HG02642 (cell line): Measurements from ENCODE around the gene KCNMA1.
A peak's percentile ranks its signal among the peaks of the same experiment; 100 is the strongest.

Experiments
- ATAC-seq: cut with Tn5 transposase; IDR thresholded peaks from one replicate; pipeline ENCODE4 v1.9.1; 2021; ENCODE audit warnings: mild to moderate bottlenecking; ENCODE audit not compliant: unreplicated experiment, poor library complexity

The KCNMA1 gene

DNA sequence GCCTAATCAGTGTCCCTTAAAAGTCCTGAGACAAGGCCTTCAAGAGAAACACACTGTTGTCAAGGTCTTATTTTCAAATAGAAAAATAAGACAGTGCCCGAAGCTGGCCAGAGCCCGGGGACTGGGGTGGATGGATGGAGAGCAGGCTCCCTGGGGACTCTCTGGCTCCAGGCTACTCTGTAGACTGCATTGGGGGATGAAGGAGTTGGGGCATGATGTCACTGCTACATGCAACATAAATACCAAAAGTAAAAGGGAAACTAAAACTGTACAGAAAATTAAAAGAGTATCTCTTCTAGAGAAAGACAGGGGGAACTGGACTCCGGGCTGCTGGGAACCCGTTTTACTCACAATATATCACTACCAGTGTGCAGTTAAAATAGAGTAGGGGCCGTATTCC is 629.8 kb downstream of the KCNMA1 start:
- peak; percentile 79 for ATAC-seq

DNA sequence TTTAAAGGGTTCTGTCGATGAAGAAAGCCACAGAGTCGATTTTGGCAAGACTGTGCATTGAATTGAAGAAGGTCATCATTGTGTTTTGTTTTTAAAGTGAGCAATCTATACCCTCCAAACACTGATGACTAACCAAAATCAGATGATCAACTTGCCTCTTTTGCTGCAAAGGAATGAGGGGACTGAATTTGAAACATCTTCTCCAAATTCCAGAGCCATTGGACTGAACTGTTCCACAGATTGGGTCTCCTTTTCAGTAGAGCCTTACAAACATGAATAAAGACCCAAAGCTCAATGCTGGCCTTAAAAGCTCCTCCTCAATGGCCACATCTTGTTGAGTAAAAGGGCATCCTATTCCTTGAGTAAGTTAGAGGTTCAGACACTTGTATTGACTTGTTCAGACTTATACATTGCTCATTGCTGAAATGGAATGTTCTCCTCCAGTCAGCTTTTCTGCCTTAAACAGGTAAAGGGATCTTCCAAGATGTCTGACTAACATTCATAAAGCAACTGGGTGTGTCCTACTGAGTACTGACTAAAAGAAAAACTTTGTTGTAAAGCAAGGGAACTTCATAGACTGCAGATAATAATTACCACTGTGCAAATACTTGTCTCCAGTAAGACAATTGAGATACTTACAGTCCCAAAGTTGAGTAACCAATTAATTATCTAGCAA is 630.6 kb downstream of the KCNMA1 start:
- ATAC-seq, result no peak

DNA sequence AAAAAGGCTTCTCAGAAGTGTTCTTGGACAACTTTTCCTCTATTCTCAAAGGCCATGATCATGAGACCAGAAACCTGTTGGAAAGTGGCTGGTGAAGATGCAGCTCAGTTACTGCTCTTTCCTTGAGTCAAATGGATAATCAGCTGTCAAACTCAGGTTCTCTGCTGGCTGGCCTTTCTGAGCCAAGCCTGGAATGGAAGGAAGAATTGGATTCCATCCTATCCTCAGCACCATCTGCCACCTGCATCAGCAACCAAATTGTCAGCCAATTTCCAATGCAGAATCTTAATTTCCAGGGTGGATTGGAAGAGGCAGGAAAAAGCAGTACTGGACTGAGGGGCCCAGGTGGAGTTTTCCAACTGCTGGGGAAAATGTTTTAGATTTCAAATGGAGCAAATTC is 631.7 kb downstream of the KCNMA1 start:
- no peak for ATAC-seq

DNA sequence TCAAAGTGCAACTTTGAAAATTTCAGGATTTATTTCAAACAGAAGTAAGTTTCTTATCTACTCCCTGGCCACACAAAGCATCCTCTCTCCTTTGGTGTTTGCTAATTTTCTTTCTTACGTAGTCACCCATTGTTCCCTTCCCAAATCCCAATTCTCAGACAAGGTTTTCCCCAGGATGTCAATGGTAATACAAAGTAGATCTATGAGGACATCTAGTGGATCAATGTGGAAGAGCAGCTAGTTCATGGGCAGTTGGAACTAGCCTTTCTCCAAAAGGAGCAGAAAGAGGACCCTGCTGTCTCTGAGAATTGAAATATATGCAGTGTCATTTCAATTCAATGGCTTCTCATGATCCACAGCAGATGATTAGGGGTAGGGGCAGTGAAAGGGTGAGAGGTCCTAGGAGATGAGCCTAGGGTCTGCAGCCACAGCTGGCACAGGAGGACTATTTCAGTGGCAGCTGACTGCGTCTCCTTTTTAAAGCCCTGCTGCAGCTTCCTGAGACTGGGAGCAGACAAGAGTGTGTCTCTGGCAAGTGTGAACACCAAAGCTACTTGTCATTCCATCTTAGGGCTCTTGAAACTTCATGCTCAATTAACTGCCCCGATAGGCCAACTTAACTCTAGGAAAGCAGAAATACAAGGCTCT is 632.6 kb downstream of the KCNMA1 start:
- no peak for ATAC-seq

DNA sequence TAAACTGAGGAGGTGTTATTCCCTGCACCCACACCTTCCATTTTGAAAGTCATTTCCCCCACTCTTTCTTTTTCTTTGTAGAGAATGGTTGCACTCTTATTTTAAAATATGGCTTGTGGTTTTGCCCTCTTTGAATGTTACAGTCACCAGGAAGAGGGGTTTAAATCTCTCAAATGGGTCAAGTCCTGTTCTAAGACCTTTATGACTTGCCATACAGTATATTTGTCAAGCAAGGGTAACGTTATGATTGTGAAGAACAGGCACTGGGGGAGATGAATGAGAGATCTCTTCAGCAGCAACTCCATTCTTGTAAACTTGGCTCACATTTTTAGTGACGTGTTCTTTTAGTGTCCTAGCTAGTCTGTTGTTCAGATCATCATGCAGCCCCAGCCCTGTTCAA is 634.7 kb downstream of the KCNMA1 start:
- ATAC-seq, result no peak

DNA sequence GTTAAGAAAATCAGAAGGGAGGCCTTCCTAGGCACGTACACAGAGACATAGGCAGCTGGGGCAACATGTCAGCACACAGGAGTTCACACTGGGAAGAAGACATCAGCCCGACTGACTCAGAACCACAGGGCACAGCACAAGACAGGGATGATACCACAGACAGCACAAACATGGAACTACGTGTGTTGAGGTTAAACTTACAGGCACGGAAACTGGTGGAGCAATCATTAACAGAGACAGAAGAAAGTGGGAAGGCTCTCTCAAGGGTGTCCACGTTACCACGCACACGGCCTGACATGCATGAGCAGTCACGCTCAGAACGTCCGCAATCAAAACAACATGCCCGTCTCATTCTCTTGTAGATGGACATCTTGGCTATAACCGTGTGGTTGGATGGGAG is 636.4 kb downstream of the KCNMA1 start:
- ATAC-seq, result no peak

DNA sequence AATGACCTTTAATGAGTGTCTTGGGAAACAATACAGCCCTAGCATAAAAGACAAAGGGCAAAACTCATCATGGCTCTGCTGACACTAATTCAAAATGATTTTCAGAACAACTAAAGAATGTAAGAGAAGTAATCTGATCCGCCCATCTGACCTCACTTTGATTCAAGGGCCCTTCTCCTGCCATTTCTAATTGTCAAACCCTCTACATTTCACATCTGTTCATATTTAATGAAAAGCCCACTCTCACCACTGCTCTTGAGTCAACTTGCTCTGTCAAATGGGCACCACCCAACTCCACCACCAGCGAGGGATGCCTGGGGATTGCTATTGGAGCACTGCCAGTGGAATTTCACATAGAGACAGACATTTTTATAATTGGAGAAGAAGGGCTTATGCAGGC is 639.2 kb downstream of the KCNMA1 start:
- ATAC-seq, result no peak

DNA sequence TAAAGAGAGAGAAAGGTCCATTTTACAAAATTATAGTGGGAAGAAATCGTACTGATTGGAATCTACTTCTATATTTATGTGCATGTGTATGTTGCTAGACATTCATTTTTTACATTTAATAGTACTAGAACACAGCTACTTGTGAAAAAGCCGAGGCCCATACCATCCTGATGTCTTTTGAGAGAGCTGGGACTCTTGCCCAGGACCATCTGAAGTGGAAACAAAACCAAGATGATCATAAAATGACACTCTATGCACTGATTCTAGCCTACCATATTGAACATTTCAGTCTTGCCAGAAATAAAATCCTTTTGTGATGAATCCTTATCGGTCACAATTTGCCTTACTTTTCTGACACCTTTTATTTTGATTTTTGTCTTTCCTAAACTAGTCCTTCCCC is 640.0 kb downstream of the KCNMA1 start:
- ATAC-seq, result no peak

DNA sequence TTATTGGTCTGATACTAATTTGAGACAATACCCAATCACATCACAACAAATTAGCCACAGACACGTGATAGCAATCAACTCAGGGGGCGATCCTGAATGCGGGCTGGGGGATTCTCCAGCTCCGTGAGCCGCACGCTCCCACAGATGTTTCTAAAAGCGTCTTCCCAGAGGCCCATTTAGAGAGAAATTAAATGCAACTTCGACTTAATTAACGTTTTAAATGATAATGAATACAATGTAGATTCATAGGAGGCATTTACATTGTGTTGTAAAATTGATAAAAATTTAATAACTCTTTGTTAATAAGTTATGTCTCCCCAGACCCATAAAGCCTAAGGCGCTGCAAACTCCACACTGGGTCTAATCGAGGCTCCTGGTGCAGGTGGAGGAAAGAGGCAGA is 642.6 kb downstream of the KCNMA1 start:
- ATAC-seq, result no peak

DNA sequence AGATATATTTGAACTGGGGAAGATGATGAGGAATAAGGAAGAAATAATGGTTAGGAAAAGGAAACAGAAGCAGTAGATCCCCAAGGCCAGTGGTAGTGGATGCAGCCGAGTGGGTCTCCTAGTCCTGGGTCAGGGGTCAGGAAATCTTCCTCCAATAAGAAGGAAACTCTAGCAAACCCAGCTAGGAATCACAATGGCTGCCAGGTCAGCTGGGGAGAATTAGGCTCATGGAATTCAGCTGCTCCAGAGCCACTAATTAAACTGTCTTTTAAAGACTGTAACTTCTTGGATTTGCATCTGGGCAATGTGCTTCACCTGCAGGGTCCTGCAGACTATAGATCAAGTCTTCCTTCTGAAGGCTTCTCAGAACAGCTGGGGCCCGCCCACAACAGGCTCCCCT is 644.4 kb downstream of the KCNMA1 start:
- ATAC-seq, result no peak

DNA sequence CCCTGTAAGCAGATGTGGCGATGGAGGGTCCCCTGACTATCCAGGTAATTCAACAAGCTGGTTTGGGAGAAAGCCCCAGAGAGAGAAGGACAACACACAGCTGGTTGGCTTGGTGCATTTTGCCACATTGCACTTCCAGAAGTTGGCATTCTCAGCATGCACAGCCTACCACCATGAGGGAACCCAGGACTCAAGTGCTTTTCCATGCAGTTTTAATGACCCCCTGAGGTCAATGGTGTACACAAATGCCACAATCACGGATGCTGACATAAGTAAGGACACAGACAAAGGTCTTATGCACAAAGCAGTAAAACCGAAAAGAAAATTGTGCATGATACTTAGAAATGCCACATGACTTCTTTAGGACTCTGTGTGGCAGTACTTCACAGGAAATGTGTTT is 645.1 kb downstream of the KCNMA1 start:
- ATAC-seq, result no peak

DNA sequence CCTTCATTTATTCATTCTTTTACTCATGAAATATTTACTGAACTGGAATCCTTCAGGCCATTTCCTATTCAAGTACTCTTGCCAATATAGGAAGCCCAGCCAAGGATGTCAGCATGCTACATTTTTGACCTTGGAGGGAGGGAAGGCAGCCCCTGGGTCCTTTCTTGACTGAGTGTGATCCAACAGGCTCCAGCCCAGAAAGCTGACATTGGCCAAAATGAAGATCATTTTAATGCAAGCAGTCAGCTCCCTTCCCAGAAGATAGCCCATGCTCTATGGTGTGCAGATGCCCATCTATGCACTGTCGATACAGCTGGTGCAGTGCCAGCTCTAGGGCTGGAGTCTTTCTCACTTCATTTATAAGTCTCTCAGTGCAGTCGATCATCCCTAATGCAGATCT is 646.0 kb downstream of the KCNMA1 start:
- no peak for ATAC-seq

DNA sequence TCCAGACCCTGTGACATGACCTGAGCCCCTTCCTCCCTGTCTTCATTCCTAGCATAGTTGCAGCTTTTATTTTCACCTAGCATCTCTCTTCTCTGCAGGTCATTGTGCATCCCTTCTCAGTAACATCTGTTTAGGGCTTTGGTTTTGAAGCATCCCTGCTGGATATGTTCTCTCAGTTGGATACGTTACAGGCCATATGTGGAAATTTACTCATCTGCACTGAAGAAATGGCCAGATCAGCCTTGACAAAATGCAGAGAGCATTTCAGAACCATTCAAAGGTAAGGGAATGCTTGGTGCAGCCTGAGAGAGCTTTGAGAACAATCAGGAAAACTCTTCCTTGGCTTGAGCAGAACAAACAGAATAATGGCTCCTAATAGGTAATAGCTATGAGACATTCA is 647.0 kb downstream of the KCNMA1 start:
- ATAC-seq, result no peak

DNA sequence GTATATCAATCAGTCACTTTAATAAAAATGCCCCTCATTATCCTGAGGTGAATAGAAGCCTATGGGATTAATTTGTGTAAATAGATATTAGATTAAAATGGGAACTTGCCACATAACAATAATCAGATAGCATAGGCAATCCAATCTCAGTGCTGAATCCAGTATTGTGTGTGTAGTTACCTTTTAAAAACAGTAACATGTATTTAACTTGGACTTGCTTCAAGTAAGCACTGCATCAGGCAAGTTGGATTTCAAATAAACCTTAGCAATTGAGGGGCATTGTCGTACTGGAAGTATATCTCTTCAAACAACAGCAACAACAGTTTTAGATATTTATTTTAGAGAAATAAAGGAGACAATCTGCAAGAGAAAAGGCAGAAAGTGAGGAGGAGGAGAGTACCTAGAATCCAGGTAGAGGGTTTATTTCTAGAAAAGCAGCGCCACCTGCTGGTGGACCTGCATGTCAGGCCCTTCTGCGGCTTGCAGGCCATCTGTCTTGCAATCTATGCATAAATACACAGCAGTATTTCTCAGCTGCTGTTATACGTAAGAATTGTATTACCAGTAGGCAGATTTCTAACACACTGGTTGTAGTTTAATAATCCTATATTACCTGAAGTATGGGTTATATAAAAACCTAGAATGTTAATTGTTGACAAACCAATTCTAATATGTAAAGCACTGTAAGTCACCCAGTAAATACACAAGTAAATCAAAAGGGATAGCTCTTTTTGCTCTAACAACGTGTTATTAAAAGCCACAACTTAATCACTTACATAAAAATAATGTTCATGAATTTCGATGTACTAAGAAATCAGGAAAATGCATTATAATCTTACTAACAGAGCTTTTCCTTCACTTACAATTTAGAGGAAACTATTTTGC is 652.8 kb downstream of the KCNMA1 start:
- ATAC-seq, result peak; percentile 83

DNA sequence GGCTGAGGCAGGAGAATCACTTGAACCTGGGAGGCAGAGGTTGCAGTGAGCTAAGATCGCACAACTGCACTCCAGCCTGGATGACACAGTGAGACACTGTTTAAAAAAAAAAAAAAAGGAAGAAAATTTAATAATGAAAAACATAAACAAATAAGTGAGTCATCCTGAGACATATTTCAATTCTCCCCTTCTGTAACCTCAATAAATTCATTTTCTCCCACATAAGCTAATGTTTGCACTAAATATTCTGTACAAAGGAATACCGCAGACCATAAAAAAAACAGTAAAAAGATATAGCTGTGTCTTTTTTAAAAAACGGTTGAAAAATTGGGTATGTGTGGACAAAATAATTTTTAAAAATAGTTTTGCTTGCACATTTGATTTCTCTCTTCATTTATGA is 654.0 kb downstream of the KCNMA1 start:
- no peak for ATAC-seq

DNA sequence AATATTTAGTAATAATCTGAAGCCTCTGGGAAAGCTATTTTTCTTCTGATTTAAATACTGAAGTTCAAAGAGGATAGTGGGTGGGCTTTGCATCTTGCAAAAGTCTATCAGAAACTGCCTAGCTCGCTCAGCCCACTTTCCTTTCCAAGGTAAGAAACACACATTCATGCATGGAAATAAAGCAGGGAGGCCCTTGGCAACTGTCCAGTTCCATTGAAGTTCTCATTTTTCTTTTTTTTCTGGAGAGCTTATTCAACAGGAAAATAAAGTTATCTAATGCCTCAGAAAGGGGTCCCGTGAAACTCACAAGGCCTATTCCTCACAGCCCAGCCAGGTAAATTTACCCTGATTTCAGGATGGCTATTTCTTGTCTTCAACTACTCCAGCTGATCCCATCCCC is 654.9 kb downstream of the KCNMA1 start:
- ATAC-seq, result no peak

DNA sequence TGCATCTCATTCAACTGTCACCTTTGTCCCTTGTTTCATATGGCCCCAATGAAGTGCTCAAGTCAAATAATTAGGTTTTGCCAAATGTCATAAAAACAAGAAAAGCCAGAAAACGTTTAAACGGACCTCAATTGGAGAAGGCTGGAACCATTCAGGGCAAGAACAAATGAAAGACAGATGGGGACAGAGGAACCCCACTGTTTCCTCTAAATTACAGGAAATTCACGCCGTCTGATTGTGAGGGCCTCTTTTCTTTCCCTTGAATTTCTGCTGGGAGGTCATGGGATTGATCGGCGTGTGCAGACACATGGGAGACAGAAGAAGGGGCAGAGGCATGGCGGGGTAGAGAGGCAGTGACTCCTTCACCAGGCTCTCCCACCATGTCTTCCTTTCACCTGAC is 656.4 kb downstream of the KCNMA1 start:
- no peak for ATAC-seq

DNA sequence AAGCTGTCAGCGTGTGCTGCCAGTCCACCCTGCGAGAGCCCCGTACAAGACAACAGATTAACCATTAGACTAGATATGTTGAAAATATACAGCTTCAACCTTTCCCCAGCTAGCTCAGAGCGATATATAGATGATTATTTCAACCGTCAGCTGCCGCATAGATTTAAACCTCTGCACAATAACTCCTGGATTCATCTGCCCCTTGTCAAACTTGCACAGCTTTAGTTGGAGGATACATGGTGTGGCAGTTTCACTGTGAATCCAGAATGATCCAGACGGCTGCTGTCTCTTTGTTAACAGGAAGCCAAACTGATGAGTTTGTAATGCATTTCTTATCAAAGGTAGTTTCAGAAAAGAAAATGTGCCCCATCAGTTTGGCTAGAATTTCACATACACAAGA is 659.7 kb downstream of the KCNMA1 start:
- ATAC-seq, result no peak

DNA sequence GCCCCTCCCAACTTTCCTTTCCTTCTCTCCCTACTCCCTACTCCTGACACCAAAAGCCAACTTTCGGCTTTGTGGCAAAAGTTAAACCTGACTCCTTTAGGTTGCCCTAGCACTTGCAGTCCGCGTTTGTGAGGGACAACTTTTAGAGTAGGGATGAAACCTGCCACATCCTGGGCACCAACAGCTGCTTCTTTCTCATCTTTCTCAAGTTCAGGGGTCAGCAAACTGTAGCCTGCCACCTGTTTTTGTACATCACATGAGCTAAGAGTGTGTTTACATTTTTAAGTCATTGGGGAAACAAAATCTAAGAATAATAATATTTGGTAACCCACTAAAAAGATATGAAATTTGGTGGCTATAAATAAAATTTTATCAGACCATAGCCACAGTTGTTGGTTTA is 660.6 kb downstream of the KCNMA1 start:
- no peak for ATAC-seq

DNA sequence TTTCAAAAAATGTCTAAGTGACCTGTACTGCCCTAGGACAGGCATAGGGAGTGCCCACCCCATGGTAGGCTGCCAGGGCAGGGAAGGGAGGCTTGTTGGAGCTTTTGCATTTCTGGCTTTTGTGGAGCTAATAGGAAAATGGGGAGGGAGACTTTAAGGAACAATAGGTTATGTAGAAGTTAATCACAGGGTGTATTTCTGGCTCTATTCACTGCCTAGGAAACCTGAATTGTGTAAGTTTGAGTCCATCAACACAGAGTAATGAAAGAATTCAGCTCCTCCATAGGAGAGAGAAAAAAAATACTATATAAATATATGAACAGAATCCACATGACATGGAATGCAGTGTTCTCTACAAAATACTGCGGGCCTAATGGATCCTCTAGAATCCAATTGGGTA is 661.5 kb downstream of the KCNMA1 start:
- no peak for ATAC-seq

DNA sequence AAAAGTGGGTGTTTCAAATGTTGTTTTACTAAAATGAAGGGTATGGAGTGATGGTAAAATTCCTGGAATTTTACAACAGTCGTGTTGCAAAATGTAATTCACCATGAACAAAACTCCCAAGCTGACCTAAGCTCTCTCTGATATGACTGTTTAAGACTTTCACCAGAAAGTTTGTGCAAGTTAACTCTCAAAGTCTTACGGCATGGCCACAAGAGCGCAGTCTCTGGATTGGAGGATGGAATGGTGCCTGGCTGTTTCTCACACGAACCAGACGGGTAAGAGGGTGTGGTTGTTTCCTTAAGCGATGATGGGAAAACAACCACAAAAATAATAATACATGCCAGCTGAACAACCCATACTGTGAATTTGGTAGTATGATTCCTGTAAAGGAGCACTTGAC is 662.5 kb downstream of the KCNMA1 start:
- no peak for ATAC-seq
